GM21717 (cell line): Measurements from ENCODE around the gene CRNKL1.

Source experiments
- ATAC-seq: cut with Tn5 transposase; IDR thresholded peaks from one replicate; pipeline ENCODE4 v1.9.1; 2021; ENCODE audit warnings: mild to moderate bottlenecking, moderate library complexity; ENCODE audit not compliant: unreplicated experiment

Gene CRNKL1

DNA sequence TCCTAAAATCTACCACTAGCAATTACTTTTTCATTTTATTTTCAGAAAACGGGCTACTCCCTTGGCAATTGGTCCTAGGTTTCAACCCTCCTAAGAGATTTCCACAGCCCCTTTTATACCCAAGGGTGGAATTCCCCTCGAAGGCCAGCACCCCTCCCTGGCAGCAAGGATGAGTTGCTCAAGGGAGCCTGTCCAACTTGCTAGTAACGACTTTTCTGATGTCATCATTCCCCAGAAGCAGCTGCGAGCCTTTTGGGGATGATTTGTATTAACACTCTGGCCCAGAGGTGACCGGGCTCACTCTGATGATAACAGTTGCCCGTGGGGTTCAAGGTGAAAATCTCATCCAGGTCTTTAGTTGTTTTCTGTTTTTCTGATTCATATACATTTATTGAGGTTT is 65.8 kb downstream of the CRNKL1 start:
- no peak for ATAC-seq
